Limb (tissue), 2 donors: ENCODE results near the gene PRELP.
A peak's percentile ranks its signal among the peaks of the same experiment; 100 is the strongest.
"Not testable (repeated sequence)": the region's sequence is repeated elsewhere in the genome, so short reads cannot be mapped to it uniquely, and the experiment has no call there.

Experiments
- DNase-seq, 2 donors: peaks; one replicate each; pipeline ENCODE4 v3.0.0-alpha.2; 2016; ENCODE audit errors: extremely low spot score in 2 of 2

The PRELP gene

DNA sequence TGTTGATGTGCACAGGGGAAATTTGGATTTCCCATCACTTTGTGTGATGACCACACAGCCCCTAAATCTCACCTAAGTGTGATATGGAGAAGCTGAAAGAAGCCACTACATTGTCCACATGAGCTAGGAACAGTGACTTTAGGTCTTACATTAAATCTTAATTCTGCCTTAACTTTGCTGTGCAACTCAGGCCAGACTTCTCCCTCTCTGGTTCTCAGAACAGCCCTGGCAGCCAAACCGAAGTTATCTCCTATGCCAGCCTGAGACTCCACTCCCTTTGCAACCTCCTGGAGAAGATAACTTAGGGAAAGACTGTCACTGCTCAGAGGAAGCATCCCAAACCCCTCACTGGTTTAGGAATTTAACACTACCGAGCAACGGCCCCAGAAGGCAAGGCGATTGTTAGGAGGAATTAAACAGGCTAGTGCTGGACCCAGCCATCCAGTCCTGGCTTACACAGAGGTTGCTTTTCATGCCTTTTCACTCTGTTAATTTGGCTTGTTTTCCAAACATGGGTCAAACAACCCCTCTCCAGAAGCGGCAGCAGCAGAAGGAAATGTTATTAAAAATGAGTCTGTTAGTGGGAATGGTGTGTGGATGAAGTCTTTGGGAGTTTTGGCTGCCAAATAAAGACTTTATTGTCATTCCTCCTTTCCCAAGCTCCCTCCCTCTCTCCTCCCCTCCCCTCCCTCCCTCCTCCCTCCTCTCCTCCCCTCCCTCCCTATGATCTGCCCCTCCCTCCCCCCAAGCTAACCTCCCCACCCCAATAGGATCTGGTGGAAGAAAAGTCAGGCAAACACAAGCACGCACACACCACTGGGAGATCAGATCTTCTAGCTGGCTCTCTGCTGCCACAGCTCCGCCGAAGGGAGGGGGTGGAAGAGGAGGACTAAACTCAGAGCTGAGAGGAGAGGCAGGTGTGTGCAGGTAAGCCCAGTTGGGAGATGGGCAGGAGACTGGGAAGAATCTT, at the start of gene PRELP:
Gene PRELP (plus strand): TSS at position 795 of the 970 bp plus-strand sequence. CDS start 7,379 bp downstream, outside the sequence.
- DNase-seq = peak; percentile 64 to 75

GRCh38 chr1:203426366-203426765, 49.2 kb upstream of the PRELP start:
- no peak for DNase-seq

DNA sequence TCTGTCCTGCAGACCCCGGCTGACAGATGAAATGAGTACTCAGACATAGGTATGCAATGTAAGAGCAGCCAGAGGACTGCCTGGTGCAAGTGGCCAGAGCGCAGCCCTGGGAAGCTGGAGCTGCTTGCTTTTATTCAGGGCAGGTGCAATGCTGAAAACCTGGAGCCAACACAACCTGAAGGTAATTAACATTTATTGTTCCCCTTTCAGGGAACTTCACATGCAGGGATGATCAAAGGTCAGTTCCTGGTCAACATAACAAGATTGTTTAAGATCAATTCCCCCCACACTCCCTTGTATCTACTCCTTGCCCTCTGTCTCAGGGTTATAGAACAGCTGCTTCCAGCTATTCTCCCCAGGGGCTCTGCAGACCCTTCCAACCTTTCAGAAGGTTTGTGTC, 48.7 kb upstream of the PRELP start:
- DNase-seq = no peak

GRCh38 chr1:203427451-203427850, 48.2 kb upstream of the PRELP start:
- DNase-seq = no peak

DNA sequence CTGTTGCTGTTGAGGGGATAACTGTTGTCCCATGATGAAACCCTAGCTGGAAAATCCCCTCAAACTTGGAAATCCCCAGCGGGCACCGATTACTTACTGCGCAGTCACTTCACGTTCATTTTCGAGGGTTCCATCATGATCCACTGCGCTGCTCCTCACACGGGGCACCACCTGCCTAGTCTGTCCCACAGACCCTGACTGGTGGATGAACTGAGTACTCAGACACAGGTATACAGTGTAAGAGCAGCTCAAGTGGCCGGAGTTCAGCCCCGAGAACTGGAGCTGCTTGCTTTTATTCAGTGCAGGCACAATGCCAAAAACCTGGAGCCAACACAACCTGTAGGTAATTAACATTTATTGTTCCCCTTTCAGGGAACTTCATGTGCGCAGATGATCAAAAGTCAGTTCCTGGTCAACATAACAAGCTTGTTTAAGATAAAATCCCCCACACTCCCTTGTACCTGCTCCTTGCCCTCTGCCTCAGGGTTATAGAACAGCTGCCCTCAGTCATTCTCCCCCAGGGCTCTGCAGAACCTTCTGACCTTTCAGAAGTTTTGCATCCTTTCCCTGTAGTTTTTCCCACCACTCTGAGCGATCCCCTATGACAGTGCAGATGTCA, 46.5 kb upstream of the PRELP start:
- no peak for DNase-seq

GRCh38 chr1:203435615-203436014, 40.0 kb upstream of the PRELP start:
- DNase-seq = no peak

DNA sequence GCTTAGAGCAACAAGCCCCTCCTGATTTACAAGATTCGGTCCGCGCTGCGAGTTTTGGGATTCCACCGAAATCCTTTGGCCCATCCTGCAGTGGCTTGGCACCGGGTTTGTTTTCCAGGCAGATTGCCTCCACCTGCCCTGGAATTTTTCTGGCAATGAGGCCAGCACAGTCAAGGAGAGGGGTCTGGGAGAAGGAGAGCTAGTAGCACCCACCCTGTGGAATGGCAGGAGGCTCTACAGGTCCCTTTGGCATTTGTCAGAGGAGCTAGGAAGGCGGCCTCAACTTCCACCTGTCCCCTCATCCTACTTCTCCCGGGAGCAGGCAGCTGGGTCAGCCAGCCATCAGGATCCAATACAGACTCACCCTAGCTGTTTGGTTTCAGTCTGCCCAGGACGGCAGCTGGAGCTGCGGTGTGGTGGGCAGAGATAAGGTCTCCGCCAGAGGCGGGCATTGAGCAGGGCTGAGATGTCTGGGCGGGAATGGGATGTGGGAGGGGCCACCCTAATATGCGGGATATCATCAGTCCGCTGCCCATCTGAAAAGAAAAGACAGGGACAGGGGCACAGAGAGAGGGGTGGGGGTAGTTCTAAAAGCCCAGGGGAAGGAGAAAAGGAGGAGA, 37.8 kb upstream of the PRELP start:
- no peak for DNase-seq

DNA sequence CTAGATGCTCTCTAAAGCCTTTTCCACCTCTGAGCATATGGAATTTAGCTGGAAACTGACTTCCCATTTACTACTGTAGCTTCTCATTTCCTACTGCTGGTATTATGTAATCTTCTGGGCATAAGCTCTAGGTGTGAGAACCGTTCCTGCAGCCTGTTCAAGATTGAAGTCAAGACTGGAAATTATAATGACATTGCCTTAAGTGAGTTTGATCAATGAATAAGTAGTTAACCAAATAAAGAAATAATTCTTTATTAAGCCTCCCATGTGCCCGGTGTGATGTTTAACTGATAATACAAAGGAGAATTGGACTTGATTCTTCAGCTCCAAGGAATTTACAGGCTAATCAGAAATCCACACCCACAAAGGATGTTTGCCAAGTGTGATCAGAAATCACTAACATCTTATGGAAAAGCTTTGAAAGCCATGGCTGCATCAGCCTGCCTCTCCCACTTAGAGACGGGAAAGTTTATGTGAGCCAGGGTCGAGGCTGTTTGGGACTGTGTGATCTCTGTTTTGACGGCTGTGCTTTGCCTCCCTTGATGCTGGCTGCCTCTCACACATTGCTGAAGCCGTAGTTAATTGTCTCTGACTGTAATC, 36.4 kb upstream of the PRELP start:
- no peak for DNase-seq

GRCh38 chr1:203440771-203441170, 34.8 kb upstream of the PRELP start:
- peak; percentile 54 to 69 for DNase-seq

DNA sequence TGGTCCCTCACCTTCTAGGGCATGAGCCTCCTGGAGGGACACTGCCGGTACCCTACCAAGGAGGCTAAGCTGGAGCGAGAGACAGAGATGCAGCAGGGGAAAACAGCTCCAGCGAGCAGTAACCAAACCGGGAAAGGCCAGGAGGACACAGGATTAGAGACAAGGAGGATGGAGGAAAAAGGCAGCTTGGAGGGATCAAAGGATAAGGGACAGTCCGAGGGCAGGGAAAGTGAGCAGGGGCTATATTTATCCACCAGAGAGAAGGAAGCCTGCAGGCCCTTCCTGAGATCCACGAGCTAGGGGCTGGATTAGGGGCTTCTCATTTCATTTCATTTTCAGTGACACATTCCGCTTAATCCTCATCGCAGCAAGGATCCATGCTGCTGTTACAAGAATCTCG, 33.8 kb upstream of the PRELP start:
- no peak for DNase-seq

DNA sequence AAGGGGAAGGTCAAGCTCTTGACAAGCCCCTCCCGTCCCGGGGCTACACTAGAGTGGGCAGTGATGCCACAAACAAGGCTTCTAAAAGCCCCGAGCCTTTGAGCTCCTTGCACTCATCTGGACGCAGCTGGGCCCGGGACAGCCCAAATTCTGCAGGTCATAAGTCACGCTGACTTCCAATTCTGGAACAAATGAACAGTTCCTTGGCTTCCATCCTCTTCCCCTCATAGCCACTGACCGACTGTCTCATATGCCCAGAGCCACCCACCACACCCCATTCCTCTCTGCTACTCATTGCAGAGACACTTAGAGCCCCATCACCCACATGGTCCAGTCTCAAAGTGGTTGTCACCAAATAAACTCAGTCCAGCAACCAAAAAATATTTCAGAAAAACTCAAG, 32.8 kb upstream of the PRELP start:
- DNase-seq = no peak

- no peak for DNase-seq
Observed at GRCh38 chr1:203443296-203443695, 32.3 kb upstream of the PRELP start.

DNA sequence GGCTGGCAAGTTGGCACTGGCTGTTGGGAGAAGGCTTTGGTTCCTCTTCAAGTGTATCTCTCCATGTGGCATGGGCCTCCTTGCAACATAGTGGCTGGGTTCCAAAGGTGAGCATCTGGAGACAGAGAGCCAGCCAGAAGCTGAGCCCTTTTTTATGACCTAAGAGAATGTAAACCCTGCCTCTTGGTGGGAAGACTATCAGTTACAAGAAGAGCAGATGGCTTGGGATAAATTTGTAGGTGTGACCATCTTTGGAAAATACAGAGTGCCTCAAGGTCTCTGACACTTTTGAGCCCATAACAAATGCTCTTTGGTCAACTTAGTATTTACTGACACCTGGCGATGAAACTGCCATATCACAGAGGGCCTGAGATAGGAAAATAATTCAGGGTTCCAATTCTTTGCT, 31.4 kb upstream of the PRELP start:
- no peak for DNase-seq

DNA sequence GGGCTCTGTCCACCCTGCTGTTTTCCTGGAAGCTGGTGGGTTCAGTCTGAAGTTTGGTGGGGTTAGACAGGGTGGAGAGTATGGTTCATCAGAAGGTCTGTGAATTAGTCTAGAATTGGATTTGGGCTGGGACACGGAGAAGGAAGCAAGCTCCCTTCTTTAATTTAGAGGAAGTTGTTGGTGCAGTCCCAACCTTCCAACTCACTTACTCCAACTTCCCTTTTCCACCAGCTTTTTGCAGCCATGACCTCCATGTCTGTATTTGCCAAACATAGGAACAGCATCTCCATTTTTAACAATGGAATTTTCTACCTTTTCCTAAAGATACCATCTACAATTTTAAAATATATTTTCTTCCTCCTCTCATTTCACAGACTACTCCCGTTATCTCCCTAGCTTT, 28.5 kb upstream of the PRELP start:
- DNase-seq = no peak

- not testable (repeated sequence) for DNase-seq
Observed at GRCh38 chr1:203447598-203447997, 28.0 kb upstream of the PRELP start.

GRCh38 chr1:203448521-203449061, 27.0 kb upstream of the PRELP start:
- DNase-seq = no peak

DNA sequence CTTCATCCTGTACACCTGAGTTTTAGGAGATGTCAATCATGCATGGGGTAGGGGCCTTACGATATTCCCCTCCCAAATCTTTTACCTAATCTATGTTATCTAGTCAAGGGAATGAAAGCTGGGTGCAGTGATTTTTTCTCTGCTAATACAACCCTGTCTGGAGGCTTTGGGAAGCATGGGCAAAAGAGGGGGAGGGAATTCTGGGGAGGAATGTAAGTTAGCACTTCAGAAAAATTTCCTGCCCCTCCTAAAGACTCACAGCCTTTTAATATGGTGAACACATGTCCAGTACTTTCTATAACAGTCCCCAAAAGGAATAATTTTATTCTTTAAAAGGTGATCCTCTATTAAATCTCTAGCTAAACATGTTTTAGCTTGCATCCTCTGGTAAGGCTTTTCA, 25.6 kb upstream of the PRELP start:
- no peak for DNase-seq

DNA sequence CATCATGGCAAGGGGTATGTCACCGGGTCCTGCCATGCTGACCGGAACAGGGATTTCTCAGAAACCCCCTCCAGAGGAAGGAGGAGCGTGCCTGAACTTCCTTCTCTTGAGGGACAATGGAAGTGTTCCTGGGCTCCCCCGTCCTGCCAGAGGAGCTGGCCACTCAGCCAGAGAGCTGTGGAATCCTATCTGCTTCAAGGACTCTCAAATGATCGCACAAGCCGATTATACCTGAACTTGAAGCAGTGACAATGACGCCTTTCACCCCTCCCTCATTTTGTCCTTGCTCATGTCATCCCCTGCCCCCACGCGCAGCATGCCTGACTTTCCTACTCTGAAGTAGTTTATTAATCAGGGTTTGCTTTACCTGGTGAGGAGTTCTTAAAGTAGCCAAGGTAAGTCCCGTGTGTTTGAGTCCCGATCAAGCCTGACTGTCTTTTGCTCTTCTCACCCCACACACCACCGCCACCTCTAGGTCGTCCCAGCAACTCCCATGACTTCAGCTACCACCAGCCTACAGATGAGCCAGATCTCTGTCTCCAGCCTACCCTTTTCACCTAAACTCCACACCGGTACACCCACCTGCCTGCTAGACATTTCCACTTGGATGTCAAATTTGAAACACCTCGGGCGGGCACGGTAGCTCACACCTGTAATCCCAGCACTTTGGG, 25.0 kb upstream of the PRELP start:
- no peak for DNase-seq

GRCh38 chr1:203451836-203452784, 23.5 kb upstream of the PRELP start:
- DNase-seq = no peak

DNA sequence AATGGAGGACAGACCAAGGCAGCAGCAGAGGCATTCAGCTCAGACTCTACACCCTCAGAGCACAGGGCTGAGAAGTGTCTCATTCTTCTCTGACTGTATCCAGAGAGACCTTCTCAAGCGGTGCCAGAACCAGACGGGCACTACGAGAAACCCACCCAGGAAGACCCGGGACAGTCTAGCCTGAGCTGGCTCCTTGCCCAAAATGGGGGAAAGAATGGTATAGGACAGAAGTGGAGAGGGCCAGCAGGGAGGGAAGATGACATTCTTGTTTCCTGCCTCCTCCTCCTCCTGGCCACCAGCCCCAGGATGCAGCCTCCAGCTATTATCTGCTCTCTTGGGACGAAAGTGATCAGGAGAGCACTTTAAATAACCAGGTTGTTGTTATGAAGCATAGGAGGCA, 22.6 kb upstream of the PRELP start:
- no peak for DNase-seq
